ENCODE results near the gene CCNL1.
"Not testable (repeated sequence)": the region's sequence is repeated elsewhere in the genome, so short reads cannot be mapped to it uniquely, and the experiment has no call there.

The CCNL1 gene

GRCh38 chr3:157122116-157122515, 37.8 kb downstream of the CCNL1 start:
- FAIRE-seq, result no peak

GRCh38 chr3:157121522-157121921, 38.4 kb downstream of the CCNL1 start:
- no peak for FAIRE-seq

- no peak for FAIRE-seq
These were observed 39.7 kb downstream of the CCNL1 start for GRCh38 chr3:157120071-157120892.

- FAIRE-seq, result no peak
These were observed 40.5 kb downstream of the CCNL1 start for GRCh38 chr3:157119369-157119951.

GRCh38 chr3:157117875-157118654, 41.9 kb downstream of the CCNL1 start:
- no peak for FAIRE-seq

GRCh38 chr3:157117206-157117605, 42.7 kb downstream of the CCNL1 start:
- FAIRE-seq, result no peak

GRCh38 chr3:157116017-157116416, 43.9 kb downstream of the CCNL1 start:
- FAIRE-seq, result no peak

GRCh38 chr3:157115069-157116006, 44.6 kb downstream of the CCNL1 start:
- FAIRE-seq, result no peak

GRCh38 chr3:157113832-157114505, 46.0 kb downstream of the CCNL1 start:
- no peak for FAIRE-seq

GRCh38 chr3:157112536-157112935, 47.4 kb downstream of the CCNL1 start:
- FAIRE-seq, result no peak

GRCh38 chr3:157111518-157111917, 48.4 kb downstream of the CCNL1 start:
- FAIRE-seq, result no peak

GRCh38 chr3:157110761-157111278, 49.1 kb downstream of the CCNL1 start:
- FAIRE-seq, result no peak

GRCh38 chr3:157109267-157110141, 50.4 kb downstream of the CCNL1 start:
- no peak for FAIRE-seq

GRCh38 chr3:157107644-157108133, 52.3 kb downstream of the CCNL1 start:
- FAIRE-seq, result no peak

- no peak for FAIRE-seq
These were observed 52.9 kb downstream of the CCNL1 start for GRCh38 chr3:157107037-157107436.

GRCh38 chr3:157104928-157105652, 54.9 kb downstream of the CCNL1 start:
- no peak for FAIRE-seq

- no peak for FAIRE-seq
These were observed 55.4 kb downstream of the CCNL1 start for GRCh38 chr3:157104521-157104920.

GRCh38 chr3:157103860-157104259, 56.1 kb downstream of the CCNL1 start:
- FAIRE-seq, result no peak

GRCh38 chr3:157103280-157103679, 56.7 kb downstream of the CCNL1 start:
- FAIRE-seq, result no peak

- not testable (repeated sequence) for FAIRE-seq
These were observed 57.4 kb downstream of the CCNL1 start for GRCh38 chr3:157102595-157102994.
